Measurements from ENCODE around the gene HSPE1.
A peak's percentile ranks its signal among the peaks of the same experiment; 100 is the strongest.

HSPE1 gene

GRCh38 chr2:197454923-197455322 lies 45.3 kb upstream of the HSPE1 start:
- CTCF ChIA-PET = no interaction called here

GRCh38 chr2:197455428-197455827 lies 44.8 kb upstream of the HSPE1 start:
- CTCF ChIA-PET = interaction anchor here (0.6 kb wide), 1 partner anchor 31 kb away, joined by 3 read pairs; no protein-coding TSS in a partner anchor

More at GRCh38 chr2:197454923-197455322, 45.3 kb upstream of the HSPE1 start:
- TF ChIP-seq CTCF (conservative IDR thresholded peaks at IDR 0.05; ENCODE audit: low read depth) = no peak
- no peak overlapping the region for H3K27ac ChIP-seq
- DNase-seq (ENCODE audit: low spot score) = no peak
- POLR2A ChIA-PET (ENCODE audit: low non-redundant PET) = no interaction called here

GRCh38 chr2:197460649-197461048 lies 39.5 kb upstream of the HSPE1 start:
- no peak for DNase-seq (ENCODE audit: low spot score)
- no peak overlapping the region for H3K27ac ChIP-seq
- ChIA-PET CTCF (interaction anchor here (0.6 kb wide), 2 partner anchors 9 to 40 kb away, joined by 3 to 4 read pairs; partner anchors contain the start of gene HSPE1), POLR2A (ENCODE audit: low non-redundant PET) (no interaction called here)
- TF ChIP-seq CTCF (conservative IDR thresholded peaks at IDR 0.05; ENCODE audit: low read depth) = no peak

More at GRCh38 chr2:197455428-197455827, 44.8 kb upstream of the HSPE1 start:
- POLR2A ChIA-PET (ENCODE audit: low non-redundant PET) = no interaction called here
- DNase-seq (ENCODE audit: low spot score) = no peak
- no peak overlapping the region for H3K27ac ChIP-seq
- no peak for TF ChIP-seq CTCF (conservative IDR thresholded peaks at IDR 0.05; ENCODE audit: low read depth)

GRCh38 chr2:197461057-197461456 lies 39.1 kb upstream of the HSPE1 start:
- POLR2A ChIA-PET (ENCODE audit: low non-redundant PET) = no interaction called here
- peak; percentile 36 for DNase-seq (ENCODE audit: low spot score)
- H3K27ac ChIP-seq = no peak overlapping the region
- TF ChIP-seq CTCF (conservative IDR thresholded peaks at IDR 0.05; ENCODE audit: low read depth) = no peak
- CTCF ChIA-PET = interaction anchor here (0.6 kb wide), 1 partner anchor 39 kb away, joined by 3 read pairs; the partner anchor contains the start of gene HSPE1

- POLR2A ChIA-PET (ENCODE audit: low non-redundant PET) = interaction anchor here (0.6 to 0.7 kb wide), 2 partner anchors 10 to 56 kb away, joined by 3 read pairs; no protein-coding TSS in a partner anchor
- no peak for TF ChIP-seq CTCF (conservative IDR thresholded peaks at IDR 0.05; ENCODE audit: low read depth)
- DNase-seq (ENCODE audit: low spot score) = no peak
- H3K27ac ChIP-seq = no peak overlapping the region
- CTCF ChIA-PET = interaction anchor here (0.6 kb wide), 1 partner anchor 26 kb away, joined by 3 read pairs; no protein-coding TSS in a partner anchor
Observed at GRCh38 chr2:197464175-197464574, 36.0 kb upstream of the HSPE1 start.

- POLR2A ChIA-PET (ENCODE audit: low non-redundant PET) = interaction anchor here (0.6 kb wide), 1 partner anchor 12 kb away, joined by 9 read pairs; no protein-coding TSS in a partner anchor
- CTCF ChIA-PET = no interaction called here
- H3K27ac ChIP-seq = no peak overlapping the region
- no peak for DNase-seq (ENCODE audit: low spot score)
- TF ChIP-seq CTCF (conservative IDR thresholded peaks at IDR 0.05; ENCODE audit: low read depth) = no peak
Observed at GRCh38 chr2:197472166-197472565, 28.0 kb upstream of the HSPE1 start.
